Measurements from ENCODE around the gene XRCC1.

GRCh38 chr19:43605875-43606568 is 30.7 kb upstream of the XRCC1 start:
- TF ChIP-seq CTCF (IDR thresholded peaks at IDR 0.05; ENCODE audit: insufficient read depth, low read depth, low read length) (no peak), EZH2 (IDR thresholded peaks at IDR 0.05; ENCODE audit: insufficient read depth, low read length) (no peak)
